Body of pancreas (tissue), 4 donors: Measurements from ENCODE around the gene PLCB1.

Experiments used
- CTCF ChIP-seq, 7 experiments: fragments of 450-650 bp in 4 of 7; fragments of 200-600 bp in 3 of 7; sonication (generic) in 3 of 7; IDR thresholded peaks; one replicate each; pipeline ENCODE4 v1.5.1; 2016 to 2019; ENCODE audit warnings: antibody characterized with exemption in 7 of 7
- POLR2A ChIP-seq, 3 donors: fragments of 450-650 bp; IDR thresholded peaks; one replicate each; pipeline ENCODE4 v1.6.1; 2016; ENCODE audit warnings: antibody characterized with exemption in 3 of 3, mild to moderate bottlenecking in 2 of 3

- no peak for TF ChIP-seq POLR2A (IDR thresholded peaks at IDR 0.05)
- no peak for TF ChIP-seq CTCF (IDR thresholded peaks at IDR 0.05)
These were observed 592.8 kb downstream of the PLCB1 start for GRCh38 chr20:8724884-8725283.
